Lower lobe of right lung (tissue), 2 donors: ENCODE measurements around the gene PIGC. TPM values are rescaled to one million over a fixed set of nuclear protein-coding genes. Genes with fewer than 3 reads are reported as not detected.
A peak's percentile ranks its signal among the peaks of the same experiment; 100 is the strongest.

ENCODE experiments used
- ATAC-seq, 2 donors: fragments of 200-7000 bp; cut with Tn5 transposase; one replicate each; pipeline ENCODE4 v1.9.1; 2020 to 2022; ENCODE audit warnings: mild to moderate bottlenecking in 2 of 2, moderate library complexity in 2 of 2
- DNase-seq: peaks from one replicate; pipeline ENCODE4 v3.0.0-alpha.2; 2020
- H3K27ac ChIP-seq: fragments of 200-600 bp; one replicate; pipeline ENCODE4 v1.8.0; 2022
- H3K27me3 ChIP-seq: fragments of 200-600 bp; one replicate; pipeline ENCODE4 v1.8.0; 2022; ENCODE audit warnings: low read depth
- H3K36me3 ChIP-seq: fragments of 200-600 bp; one replicate; pipeline ENCODE4 v1.8.0; 2022; ENCODE audit warnings: mild to moderate bottlenecking
- H3K4me1 ChIP-seq: fragments of 200-600 bp; one replicate; pipeline ENCODE4 v1.8.0; 2022
- H3K4me3 ChIP-seq: fragments of 200-600 bp; one replicate; pipeline ENCODE4 v1.8.0; 2022; ENCODE audit warnings: mild to moderate bottlenecking
- H3K9me3 ChIP-seq: fragments of 200-600 bp; one replicate; pipeline ENCODE4 v1.8.0; 2022
- CTCF ChIP-seq: fragments of 200-600 bp; IDR thresholded peaks from one replicate; pipeline ENCODE4 v1.8.0; 2022; ENCODE audit warnings: antibody characterized with exemption, mild to moderate bottlenecking
- intact Hi-C: fragments of 100-400 bp; cut with DNase I; formaldehyde crosslinking; loops from one replicate; pipeline ENCODE4 v1.11.0; 2022
- total RNA-seq: library from RNA; stranded (reverse); fragmentation: NEBNext Ultra II Directional; extraction: Animal tissue kit (Norgen Biotek cat#: 25700); gene quantifications from one replicate; pipeline ENCODE4 v1.2.1, GENCODE V29; 2021
- donor health status: DM: no; HTN: yes; CAD: no; lungs with severe emphysema.

The PIGC gene
- total RNA-seq, 1 donor from 2014 or later = 22.8 TPM

GRCh38 chr1:172401477-172401876 is 42.4 kb downstream of the PIGC start:
- DNase-seq = no peak
- Histone ChIP-seq H3K36me3 (no peaks in the 10 kb centered on the region), H3K4me3 (no peak overlapping the region), H3K9me3 (no peaks in the 10 kb centered on the region), H3K4me1 (peaks cover 10% of the 10 kb centered on the region), H3K27me3 (no peaks in the 10 kb centered on the region), H3K27ac (no peak overlapping the region)
- intact Hi-C loops = no loop called here
- no peak for TF ChIP-seq CTCF
- ATAC-seq = no peak

- H3K36me3 ChIP-seq = no peaks in the 10 kb centered on the region
- intact Hi-C loops = no loop called here
- no peak overlapping the region for H3K27ac ChIP-seq
- no peak for TF ChIP-seq CTCF
- no peak overlapping the region for H3K4me3 ChIP-seq
- no peaks in the 10 kb centered on the region for H3K27me3 ChIP-seq
- H3K4me1 ChIP-seq = peaks cover 10% of the 10 kb centered on the region
- DNase-seq = no peak
- no peak for ATAC-seq
- H3K9me3 ChIP-seq = no peaks in the 10 kb centered on the region
These were observed 43.2 kb downstream of the PIGC start for GRCh38 chr1:172400722-172401105.

DNA sequence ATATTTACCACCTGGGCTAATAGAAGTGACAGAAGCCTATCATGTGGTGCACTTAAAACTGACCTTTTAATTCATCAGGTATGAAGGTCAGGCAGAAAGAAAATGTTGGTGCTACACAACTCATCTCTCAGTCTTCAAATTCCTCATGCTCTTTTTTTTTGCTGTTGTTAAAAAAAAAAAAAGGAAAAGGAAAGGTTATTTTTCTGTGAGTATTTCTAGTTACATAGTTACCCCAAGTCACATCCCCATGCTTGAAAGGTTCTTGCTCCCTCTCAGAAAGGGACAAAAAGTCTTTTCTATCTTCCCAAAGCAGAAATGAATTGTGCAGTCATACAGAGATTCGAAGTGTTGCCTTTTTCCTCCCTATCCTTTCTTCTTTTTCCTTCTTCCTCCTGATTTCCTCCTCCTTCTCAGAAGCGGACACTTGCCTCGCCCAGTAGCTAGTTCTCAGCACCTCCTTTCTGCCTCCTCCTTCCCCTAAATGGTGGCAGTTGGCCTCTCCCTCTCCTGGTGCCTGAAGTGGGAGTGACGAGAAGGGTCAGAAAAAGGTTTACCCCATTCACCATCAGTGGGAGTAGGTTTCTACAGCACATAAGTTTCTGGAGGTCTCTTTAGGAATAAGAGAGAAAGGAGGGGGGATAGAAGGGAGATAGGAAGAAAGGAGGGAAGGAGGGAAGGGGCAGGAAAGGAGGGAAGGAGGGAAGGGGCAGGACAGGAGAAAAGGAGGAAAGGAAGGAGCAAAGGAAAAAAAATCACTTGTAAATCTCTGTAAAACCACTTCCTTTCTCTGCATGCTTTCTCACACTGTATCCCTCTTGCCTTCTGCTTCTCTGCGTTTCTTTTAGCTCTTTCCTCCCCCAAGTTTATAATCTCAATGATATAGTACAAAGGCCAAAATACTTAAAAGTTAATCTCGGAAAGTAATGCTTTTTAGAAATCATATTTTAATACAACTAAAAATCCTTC is 43.8 kb downstream of the PIGC start:
- intact Hi-C loops = no loop called here
- Histone ChIP-seq H3K4me3 (no peak overlapping the region), H3K27ac (no peak overlapping the region), H3K9me3 (no peaks in the 10 kb centered on the region), H3K36me3 (no peaks in the 10 kb centered on the region), H3K27me3 (no peaks in the 10 kb centered on the region), H3K4me1 (peaks cover 10% of the 10 kb centered on the region)
- ATAC-seq (no peak), DNase-seq (no peak)
- TF ChIP-seq CTCF = no peak

DNA sequence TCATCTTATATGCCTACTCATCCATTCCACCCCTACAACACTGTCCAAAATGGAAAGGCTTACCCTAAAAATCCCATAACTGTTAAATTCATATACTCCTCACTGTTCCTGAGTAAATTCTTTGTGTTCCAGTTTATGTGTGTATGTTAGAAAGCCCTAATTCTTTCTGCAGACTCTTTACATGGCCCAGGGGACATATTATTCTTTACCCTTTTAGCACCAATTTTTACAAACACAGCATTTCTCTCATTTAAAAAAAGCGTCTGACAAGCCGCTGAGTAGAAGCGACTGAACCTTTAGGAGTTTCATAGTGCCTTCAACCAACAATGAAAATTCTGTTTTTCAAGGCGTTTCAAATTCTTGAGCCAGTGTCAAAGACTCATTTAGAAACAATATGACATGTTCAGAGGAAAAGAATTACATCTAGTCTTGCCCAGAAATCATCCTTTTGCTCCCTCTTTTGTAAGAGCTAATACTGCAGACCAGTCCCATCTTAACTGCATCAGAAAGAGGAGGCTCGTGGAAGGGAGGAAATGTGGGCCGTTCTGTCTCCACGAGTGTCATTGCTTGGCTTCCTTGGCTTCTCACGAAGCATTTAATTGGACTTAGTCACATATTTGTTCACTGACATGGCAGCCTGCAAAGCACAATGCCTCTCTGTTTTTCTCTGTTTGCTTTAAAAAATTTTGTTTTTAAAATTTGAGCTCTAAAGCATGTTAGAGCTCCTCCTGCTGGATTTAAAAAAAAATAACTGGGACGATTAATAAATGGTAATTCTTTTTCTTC is 44.7 kb downstream of the PIGC start:
- Histone ChIP-seq H3K9me3 (no peaks in the 10 kb centered on the region), H3K36me3 (no peaks in the 10 kb centered on the region), H3K27me3 (no peaks in the 10 kb centered on the region), H3K27ac (peak overlapping the region; percentile 3), H3K4me3 (no peak overlapping the region), H3K4me1 (peaks cover 17% of the 10 kb centered on the region)
- ATAC-seq (peak; percentile 71 to 74), DNase-seq (no peak)
- TF ChIP-seq CTCF = peak; percentile 66
- intact Hi-C loops = no loop called here

- no peak for TF ChIP-seq CTCF
- ATAC-seq (peak in 1 of 2 donors; percentile 31), DNase-seq (no peak)
- peaks cover 26% of the 10 kb centered on the region for H3K4me1 ChIP-seq
- no peaks in the 10 kb centered on the region for H3K27me3 ChIP-seq
- H3K36me3 ChIP-seq = no peaks in the 10 kb centered on the region
- no peak overlapping the region for H3K27ac ChIP-seq
- intact Hi-C loops = no loop called here
- no peaks in the 10 kb centered on the region for H3K9me3 ChIP-seq
- H3K4me3 ChIP-seq = no peak overlapping the region
These were observed 45.7 kb downstream of the PIGC start for GRCh38 chr1:172398193-172398592.
